HG03196 (cell line): ENCODE measurements around the gene MAP3K14.

ENCODE experiments used
- ATAC-seq: cut with Tn5 transposase; IDR thresholded peaks from one replicate; pipeline ENCODE4 v1.9.1; 2021; ENCODE audit not compliant: unreplicated experiment

MAP3K14 gene

GRCh38 chr17:45238155-45238774 is 78.6 kb downstream of the MAP3K14 start:
- ATAC-seq = no peak

GRCh38 chr17:45237686-45238085 is 79.1 kb downstream of the MAP3K14 start:
- no peak for ATAC-seq

GRCh38 chr17:45236282-45236606 is 80.6 kb downstream of the MAP3K14 start:
- ATAC-seq = no peak

- ATAC-seq = no peak
Measured at GRCh38 chr17:45235416-45236281, 81.2 kb downstream of the MAP3K14 start.

GRCh38 chr17:45234641-45235415 is 82.0 kb downstream of the MAP3K14 start:
- ATAC-seq = no peak

- no peak for ATAC-seq
Measured at GRCh38 chr17:45233423-45233924, 83.3 kb downstream of the MAP3K14 start.

- ATAC-seq = no peak
Measured at GRCh38 chr17:45232514-45233422, 84.1 kb downstream of the MAP3K14 start.

- no peak for ATAC-seq
Measured at GRCh38 chr17:45231481-45232116, 85.2 kb downstream of the MAP3K14 start.

GRCh38 chr17:45230787-45231480 is 85.9 kb downstream of the MAP3K14 start:
- ATAC-seq = no peak

GRCh38 chr17:45230410-45230786 is 86.4 kb downstream of the MAP3K14 start:
- no peak for ATAC-seq

GRCh38 chr17:45229681-45230409 is 87.0 kb downstream of the MAP3K14 start:
- no peak for ATAC-seq

- peak; percentile 24 for ATAC-seq
Measured at GRCh38 chr17:45228763-45229539, 87.9 kb downstream of the MAP3K14 start.

GRCh38 chr17:45227926-45228762 is 88.7 kb downstream of the MAP3K14 start:
- no peak for ATAC-seq

- peak; percentile 22 for ATAC-seq
Measured at GRCh38 chr17:45227101-45227925, 89.5 kb downstream of the MAP3K14 start.

- ATAC-seq = no peak
Measured at GRCh38 chr17:45226576-45226975, 90.2 kb downstream of the MAP3K14 start.

GRCh38 chr17:45225964-45226530 is 90.8 kb downstream of the MAP3K14 start:
- peak; percentile 43 for ATAC-seq
